ENCODE measurements around the gene TP53INP2. TPM values are rescaled to one million over a fixed set of nuclear protein-coding genes. Genes with fewer than 3 reads are reported as not detected.

Gene TP53INP2
- total and polyA plus RNA-seq, 2 of the 13 experiments (the other 11 are each of a cell fraction or from before 2014, with no cell fraction given): 5.2 to 18.8 TPM

DNA sequence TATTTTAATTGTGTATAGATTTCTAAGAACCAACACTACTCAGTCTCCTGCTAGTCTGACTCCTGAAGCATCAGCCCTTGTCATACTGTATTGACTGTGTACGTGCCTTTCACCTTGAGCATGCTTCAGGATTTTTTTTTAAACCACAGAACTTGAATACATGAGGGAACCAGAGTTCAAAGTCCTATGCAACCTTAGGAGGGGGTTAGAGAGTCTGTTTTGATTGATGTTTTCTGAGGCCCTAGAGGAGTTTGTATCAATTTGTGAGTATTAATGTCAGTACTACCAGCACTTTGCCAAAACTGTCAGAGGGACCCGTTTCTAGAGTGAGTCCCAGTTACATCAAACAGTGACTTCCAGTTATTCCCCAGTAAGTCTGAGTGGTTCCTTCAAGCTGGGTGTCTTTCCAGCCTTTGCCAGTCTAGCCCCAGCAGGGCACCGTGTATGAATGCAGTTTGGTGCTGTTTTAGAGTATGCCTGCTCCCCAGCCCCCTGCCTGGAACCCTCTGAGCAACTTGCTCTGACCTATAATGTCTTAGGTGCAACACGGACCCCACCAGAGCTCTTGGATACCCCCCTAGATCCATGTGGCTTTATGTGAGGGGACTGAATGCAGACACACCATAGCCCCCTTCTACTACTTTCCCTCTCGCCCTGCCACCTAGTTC is 8.5 kb downstream of the TP53INP2 start (continued):
- TF ChIP-seq ZNF670 (CRISPR knock-in tag; IDR thresholded peaks at IDR 0.05; ENCODE audit: borderline replicate concordance) (no peak), BORCS8-MEF2B (CRISPR knock-in tag; IDR thresholded peaks at IDR 0.05) (peak; percentile 59; the same call in 1 of the 2 replicates), CENPT (CRISPR knock-in tag; IDR thresholded peaks at IDR 0.05; ENCODE audit: low read depth) (peak; percentile 87; the same call in 1 of the 2 replicates), FOXP1 (IDR thresholded peaks at IDR 0.05) (no peak), FOXP1 (CRISPR knock-in tag; IDR thresholded peaks at IDR 0.05) (peak; percentile 78), MIXL1 (CRISPR knock-in tag; IDR thresholded peaks at IDR 0.05) (peak; percentile 89), SAP130 (CRISPR knock-in tag; IDR thresholded peaks at IDR 0.05; ENCODE audit: low read depth) (peak; percentile 89), ARNT (IDR thresholded peaks at IDR 0.05) (no peak), REXO4 (CRISPR knock-in tag; IDR thresholded peaks at IDR 0.05; ENCODE audit: borderline replicate concordance) (peak; percentile 55; the same call in 1 of the 2 replicates), TBL1XR1 (IDR thresholded peaks at IDR 0.05; ENCODE audit: borderline replicate concordance, low read length, partially characterized antibody) (peak; percentile 82), TP53 (CRISPR knock-in tag; conservative IDR thresholded peaks at IDR 0.05) (no peak), FOXK1 (CRISPR knock-in tag; IDR thresholded peaks at IDR 0.05; ENCODE audit: borderline replicate concordance, low read depth) (peak; percentile 53; the same call in 1 of the 2 replicates), ZNF614 (CRISPR knock-in tag; IDR thresholded peaks at IDR 0.05; ENCODE audit: borderline replicate concordance) (peak; percentile 41; the same call in 1 of the 2 replicates), NFIC (IDR thresholded peaks at IDR 0.05; ENCODE audit: low read length) (peak; percentile 57; the same call in 1 of the 2 replicates)
- TF ChIP-seq, protein P1, sequence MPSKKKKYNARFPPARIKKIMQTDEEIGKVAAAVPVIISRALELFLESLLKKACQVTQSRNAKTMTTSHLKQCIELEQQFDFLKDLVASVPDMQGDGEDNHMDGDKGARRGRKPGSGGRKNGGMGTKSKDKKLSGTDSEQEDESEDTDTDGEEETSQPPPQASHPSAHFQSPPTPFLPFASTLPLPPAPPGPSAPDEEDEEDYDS (CRISPR knock-in tag; IDR thresholded peaks at IDR 0.05): peak; percentile 69
- TF ChIP-seq, protein P2, sequence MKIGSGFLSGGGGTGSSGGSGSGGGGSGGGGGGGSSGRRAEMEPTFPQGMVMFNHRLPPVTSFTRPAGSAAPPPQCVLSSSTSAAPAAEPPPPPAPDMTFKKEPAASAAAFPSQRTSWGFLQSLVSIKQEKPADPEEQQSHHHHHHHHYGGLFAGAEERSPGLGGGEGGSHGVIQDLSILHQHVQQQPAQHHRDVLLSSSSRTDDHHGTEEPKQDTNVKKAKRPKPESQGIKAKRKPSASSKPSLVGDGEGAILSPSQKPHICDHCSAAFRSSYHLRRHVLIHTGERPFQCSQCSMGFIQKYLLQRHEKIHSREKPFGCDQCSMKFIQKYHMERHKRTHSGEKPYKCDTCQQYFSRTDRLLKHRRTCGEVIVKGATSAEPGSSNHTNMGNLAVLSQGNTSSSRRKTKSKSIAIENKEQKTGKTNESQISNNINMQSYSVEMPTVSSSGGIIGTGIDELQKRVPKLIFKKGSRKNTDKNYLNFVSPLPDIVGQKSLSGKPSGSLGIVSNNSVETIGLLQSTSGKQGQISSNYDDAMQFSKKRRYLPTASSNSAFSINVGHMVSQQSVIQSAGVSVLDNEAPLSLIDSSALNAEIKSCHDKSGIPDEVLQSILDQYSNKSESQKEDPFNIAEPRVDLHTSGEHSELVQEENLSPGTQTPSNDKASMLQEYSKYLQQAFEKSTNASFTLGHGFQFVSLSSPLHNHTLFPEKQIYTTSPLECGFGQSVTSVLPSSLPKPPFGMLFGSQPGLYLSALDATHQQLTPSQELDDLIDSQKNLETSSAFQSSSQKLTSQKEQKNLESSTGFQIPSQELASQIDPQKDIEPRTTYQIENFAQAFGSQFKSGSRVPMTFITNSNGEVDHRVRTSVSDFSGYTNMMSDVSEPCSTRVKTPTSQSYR (CRISPR knock-in tag; IDR thresholded peaks at IDR 0.05; ENCODE audit: borderline replicate concordance): peak; percentile 51; the same call in 1 of the 2 replicates
- TF ChIP-seq, protein P3, sequence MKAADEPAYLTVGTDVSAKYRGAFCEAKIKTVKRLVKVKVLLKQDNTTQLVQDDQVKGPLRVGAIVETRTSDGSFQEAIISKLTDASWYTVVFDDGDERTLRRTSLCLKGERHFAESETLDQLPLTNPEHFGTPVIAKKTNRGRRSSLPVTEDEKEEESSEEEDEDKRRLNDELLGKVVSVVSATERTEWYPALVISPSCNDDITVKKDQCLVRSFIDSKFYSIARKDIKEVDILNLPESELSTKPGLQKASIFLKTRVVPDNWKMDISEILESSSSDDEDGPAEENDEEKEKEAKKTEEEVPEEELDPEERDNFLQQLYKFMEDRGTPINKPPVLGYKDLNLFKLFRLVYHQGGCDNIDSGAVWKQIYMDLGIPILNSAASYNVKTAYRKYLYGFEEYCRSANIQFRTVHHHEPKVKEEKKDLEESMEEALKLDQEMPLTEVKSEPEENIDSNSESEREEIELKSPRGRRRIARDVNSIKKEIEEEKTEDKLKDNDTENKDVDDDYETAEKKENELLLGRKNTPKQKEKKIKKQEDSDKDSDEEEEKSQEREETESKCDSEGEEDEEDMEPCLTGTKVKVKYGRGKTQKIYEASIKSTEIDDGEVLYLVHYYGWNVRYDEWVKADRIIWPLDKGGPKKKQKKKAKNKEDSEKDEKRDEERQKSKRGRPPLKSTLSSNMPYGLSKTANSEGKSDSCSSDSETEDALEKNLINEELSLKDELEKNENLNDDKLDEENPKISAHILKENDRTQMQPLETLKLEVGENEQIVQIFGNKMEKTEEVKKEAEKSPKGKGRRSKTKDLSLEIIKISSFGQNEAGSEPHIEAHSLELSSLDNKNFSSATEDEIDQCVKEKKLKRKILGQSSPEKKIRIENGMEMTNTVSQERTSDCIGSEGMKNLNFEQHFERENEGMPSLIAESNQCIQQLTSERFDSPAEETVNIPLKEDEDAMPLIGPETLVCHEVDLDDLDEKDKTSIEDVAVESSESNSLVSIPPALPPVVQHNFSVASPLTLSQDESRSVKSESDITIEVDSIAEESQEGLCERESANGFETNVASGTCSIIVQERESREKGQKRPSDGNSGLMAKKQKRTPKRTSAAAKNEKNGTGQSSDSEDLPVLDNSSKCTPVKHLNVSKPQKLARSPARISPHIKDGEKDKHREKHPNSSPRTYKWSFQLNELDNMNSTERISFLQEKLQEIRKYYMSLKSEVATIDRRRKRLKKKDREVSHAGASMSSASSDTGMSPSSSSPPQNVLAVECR (CRISPR knock-in tag; IDR thresholded peaks at IDR 0.05; ENCODE audit: borderline replicate concordance): peak; percentile 14; the same call in 1 of the 2 replicates
- TF ChIP-seq, protein P4, sequence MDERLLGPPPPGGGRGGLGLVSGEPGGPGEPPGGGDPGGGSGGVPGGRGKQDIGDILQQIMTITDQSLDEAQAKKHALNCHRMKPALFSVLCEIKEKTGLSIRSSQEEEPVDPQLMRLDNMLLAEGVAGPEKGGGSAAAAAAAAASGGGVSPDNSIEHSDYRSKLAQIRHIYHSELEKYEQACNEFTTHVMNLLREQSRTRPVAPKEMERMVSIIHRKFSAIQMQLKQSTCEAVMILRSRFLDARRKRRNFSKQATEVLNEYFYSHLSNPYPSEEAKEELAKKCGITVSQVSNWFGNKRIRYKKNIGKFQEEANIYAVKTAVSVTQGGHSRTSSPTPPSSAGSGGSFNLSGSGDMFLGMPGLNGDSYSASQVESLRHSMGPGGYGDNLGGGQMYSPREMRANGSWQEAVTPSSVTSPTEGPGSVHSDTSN (CRISPR knock-in tag; IDR thresholded peaks at IDR 0.05): peak; percentile 47; the same call in 1 of the 2 replicates
